GM10266 (cell line): ENCODE results near the gene TMEM161A.
A peak's percentile ranks its signal among the peaks of the same experiment; 100 is the strongest.
"Not testable (repeated sequence)": the region's sequence is repeated elsewhere in the genome, so short reads cannot be mapped to it uniquely, and the experiment has no call there.

Source experiments
- DNase-seq: peaks from one replicate; pipeline ENCODE4 v3.0.0; 2012; ENCODE audit errors: extremely low spot score
- CTCF ChIP-seq: IDR thresholded peaks from 2 replicates; pipeline ENCODE4 v1.5.1; 2012; ENCODE audit warnings: mild to moderate bottlenecking, low read depth; ENCODE audit not compliant: control insufficient read depth, insufficient read depth; ENCODE audit errors: missing control alignments

TMEM161A gene

DNA sequence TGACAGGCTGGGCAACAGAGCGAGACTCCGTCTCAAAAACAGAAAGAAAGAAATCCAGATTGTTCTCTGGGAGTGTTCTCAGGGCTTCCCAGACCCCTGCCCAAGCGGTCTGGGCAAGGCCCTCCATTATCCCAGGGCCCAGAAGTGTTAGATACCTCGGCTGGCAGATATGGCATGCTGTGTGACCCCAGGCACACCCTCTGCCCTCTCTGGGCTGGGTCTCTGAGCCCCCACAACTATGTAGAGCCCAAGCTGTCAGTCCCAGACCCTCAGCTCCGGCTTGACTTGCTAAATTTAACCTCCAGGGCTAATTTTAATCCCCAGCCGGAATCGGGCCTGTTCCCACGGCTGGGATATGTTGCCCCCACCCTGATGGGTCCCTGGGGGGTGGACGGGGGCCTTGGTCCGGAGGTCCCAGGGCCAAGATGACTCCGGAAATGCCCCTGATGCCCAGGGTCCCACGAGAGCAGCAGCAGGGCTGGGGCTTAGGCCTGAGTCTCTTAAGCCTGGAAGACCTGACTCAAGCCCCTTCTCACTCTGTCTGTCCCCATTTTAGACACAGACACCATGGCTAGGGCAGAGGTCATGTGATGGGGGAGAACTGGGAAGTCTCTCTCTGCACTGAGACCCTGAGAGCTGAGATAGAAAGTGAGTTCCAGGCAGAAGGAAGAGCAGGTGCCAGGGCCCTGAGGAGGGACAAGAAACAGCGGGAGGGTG, 14.5 kb upstream of the TMEM161A start:
- DNase-seq = no peak
- TF ChIP-seq CTCF = no peak

GRCh38 chr19:19151418-19151817, 13.1 kb upstream of the TMEM161A start:
- TF ChIP-seq CTCF = no peak
- no peak for DNase-seq

- no peak for DNase-seq
- TF ChIP-seq CTCF = no peak
Measured at GRCh38 chr19:19149435-19149834, 11.2 kb upstream of the TMEM161A start.

DNA sequence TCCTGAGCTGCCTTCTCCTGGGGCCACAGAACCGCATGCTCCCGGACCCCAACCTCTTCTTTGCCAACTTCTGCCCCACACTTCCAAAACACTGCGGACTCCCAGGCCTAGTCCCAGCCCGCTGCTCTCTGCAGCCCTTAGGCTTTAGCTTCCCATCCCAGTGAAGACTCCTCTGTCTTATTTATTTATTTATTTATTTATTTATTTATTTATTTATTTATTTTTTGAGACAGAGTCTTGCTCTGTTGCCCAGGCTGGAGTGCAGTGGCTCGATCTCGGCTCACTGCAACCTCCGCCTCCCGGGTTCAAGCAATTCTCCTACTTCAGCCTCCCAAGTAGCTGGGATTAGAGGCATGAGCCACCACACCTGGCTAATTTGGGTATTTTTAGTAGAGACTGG, 10.2 kb upstream of the TMEM161A start:
- DNase-seq = not testable (repeated sequence)

- TF ChIP-seq CTCF = no peak
- DNase-seq = no peak
Measured at GRCh38 chr19:19147344-19147743, 9.1 kb upstream of the TMEM161A start.

GRCh38 chr19:19146865-19147264, 8.6 kb upstream of the TMEM161A start:
- no peak for TF ChIP-seq CTCF
- no peak for DNase-seq

DNA sequence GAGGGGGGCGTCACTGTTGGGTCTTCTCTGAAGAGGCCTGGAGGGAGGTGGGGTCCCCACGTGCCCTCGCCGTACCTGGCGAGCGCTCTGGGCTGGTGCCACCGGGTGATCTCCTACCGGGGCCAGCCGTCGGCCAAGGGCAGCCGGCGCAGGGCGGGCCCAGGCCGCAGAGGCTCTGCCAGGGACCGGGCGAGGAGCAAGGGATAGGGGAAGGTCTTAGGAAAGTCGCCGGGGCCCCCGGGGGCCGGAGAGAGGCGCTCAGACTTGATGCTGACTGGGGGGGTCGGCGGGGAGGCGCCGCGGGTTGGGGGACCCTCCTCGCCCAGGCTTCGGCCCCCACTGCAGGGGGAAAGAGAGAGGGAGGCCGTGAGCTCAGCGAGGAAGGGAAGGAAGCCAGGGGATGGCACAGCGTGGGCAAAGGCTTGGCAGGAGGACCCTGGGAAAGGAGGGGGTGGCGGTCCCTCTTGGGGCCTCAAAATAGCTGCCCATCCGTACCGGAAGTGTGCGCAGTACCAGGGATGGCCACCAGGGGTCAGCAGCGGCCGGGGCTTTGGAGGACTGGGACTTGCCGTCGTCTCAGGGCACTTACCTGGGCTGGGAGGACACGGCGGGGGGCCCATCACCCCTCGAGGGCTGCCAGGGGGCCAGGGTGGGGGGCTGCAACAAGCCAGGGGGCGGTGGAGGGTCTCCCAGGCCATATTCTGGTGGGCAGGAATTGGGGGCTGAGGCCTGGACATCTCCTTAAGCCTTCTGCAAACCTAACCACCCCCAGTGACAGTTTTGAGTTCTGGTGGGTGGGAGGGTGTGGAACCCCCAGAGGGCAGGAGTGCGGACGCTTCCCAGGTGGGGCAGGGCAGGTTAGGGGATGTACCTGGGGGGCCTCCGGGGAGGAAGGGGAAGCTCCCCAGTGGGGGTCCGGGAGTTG, 7.7 kb upstream of the TMEM161A start:
- peak; percentile 90 for DNase-seq
- TF ChIP-seq CTCF = peak; percentile 99
